T-helper 2 cell treated with Interferon-gamma antibody and Interleukin-4, amounts not matched to agents 100 ng/mL and 5 ng/mL, for 36 hours (primary cell): ENCODE measurements around the gene ZMYM3. TPM values are rescaled to one million over a fixed set of nuclear protein-coding genes. Genes with fewer than 3 reads are reported as not detected.

Experiments used
- intact Hi-C: fragments of 100-400 bp; cut with micrococcal nuclease; formaldehyde crosslinking; loops from one replicate; pipeline ENCODE4 v1.15.1; 2023
- total RNA-seq: library from RNA; stranded (reverse); gene quantifications from 2 replicates; pipeline ENCODE4 v1.2.3, GENCODE V29; 2022

ZMYM3 gene
- total RNA-seq, 1 donor from 2014 or later = 21.8 TPM

GRCh38 chrX:71253253-71254091, 468 bp downstream of the ZMYM3 start:
- intact Hi-C loops = loop anchor here (1.0 to 5.0 kb wide), 5 partner anchors 30 to 239 kb away; partner anchors contain the start of genes NONO and TAF1

DNA sequence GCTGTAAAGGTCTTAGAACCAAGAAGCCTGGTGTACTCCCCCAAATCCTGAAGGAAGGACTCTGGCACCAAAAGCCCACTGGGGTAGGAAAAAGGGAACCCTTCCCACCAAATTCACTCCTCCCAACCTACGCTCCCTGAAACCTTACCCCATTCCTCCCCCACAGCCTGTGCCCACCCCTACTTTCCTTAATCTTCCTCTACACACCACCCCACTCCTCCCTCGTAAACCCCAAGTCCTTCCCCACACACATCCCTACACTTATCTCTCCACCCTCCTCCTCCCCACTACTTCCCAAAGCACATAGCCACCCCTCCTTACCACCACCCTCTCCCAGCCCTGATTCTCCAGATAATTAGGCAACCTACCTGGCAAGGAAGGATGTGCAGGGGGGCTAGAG, 1.7 kb downstream of the ZMYM3 start:
- intact Hi-C loops = loop anchor here (5.0 kb wide), 2 partner anchors 55 to 240 kb away; no protein-coding TSS in a partner anchor

- intact Hi-C loops = loop anchor here (5.0 kb wide), 2 partner anchors 54 to 241 kb away; no protein-coding TSS in a partner anchor
These were observed 2.4 kb downstream of the ZMYM3 start for GRCh38 chrX:71251466-71251973.

DNA sequence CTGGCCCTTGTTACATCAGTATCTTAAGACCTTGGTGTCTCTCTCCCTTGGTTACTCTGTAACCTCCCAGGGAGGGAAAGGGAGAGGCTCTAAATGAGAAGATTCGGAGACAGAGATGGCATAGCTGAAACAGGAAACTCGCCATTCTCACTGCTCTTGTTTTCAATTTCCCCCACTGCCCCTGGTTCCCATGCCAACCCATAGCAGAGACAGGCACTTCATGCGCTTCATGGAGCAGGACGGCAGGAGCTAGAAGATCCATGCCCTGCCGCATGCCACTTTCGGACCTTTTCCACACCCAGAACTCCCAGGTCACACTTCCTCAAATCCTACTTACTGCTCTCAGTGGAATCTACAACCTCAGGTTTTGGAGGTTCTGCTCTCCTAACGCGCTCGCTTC, 3.1 kb downstream of the ZMYM3 start:
- intact Hi-C loops = loop anchor here (5.0 kb wide), 2 partner anchors 54 to 241 kb away; no protein-coding TSS in a partner anchor

DNA sequence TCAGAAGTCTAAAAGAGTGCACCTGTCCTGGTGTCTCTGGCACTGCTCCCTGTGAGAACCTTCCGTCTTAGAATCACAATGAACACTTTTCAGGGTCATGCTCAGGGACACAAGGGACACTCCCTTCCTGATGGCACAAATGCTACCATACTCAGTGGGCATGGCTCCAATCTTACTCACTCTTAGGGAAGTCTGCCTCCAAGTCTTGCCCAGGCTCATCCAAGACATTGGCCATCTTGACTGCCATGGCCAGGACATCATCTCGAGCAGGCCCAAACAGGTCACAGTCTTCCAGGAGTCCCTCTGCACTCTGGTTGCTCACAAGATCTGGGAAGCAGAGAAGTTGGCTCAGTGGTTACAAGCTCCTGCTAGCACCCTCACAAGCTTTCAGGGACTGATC, 8.8 kb downstream of the ZMYM3 start:
- intact Hi-C loops = no loop called here

- intact Hi-C loops = no loop called here
These were observed 9.4 kb downstream of the ZMYM3 start for GRCh38 chrX:71244359-71245128.

DNA sequence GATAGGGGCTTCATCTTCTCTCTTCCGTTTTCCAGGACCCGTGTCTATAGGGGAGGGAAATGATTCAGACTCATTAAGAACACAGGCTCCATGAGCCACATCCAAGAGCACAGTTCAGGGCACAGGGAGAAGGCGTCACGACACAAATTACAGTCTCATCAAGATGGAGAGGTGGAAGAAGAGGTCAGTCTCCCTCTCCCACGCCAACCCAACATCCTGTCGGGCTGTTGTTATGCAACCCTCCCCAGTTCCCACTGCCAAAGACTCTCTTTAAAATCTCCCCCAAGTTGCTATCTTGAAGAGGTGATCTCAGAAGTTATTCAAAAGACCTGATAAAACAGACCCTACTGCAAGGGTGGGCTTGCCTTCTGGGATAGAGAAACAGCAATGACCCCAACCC, 12.6 kb downstream of the ZMYM3 start:
- intact Hi-C loops = no loop called here

DNA sequence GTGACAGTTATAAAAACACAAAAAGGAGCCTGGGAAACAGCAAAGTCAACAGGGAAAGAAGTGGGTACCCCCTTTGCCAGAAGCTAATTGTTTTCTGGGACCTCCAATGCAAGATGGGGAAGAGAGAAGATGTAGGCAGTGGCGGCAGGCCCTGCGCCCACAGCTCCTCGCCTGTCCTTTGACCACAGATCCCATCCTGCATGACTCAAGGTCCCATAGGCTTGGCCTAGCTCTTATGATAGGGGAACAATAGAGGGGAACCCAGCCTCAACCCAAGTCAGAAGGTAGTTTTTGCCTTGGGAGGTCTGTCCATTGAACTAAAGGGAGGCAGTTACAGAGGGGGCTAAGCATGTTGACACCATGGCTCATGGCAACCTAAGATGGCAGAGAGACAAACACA, 14.2 kb downstream of the ZMYM3 start:
- intact Hi-C loops = no loop called here

DNA sequence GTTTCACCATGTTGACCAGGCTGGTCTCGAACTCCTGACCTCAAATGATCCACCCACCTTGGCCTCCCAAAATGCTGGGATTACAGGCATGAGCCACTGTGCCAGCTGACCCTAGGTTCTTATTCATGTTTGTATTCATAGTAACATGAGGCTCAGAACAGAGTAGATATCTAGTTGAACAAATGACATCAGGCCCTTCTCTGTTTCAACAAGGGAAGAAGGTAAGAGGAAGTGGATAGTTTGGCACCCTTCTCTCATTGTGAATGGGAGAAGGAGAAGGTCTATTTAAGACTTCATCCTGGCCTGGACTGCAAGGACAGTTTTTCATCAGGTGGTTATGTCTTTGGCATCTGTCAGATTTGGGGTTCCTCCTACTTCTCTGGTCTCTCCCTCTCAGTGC, 17.1 kb downstream of the ZMYM3 start:
- intact Hi-C loops = no loop called here

GRCh38 chrX:71235482-71235881, 18.5 kb downstream of the ZMYM3 start:
- intact Hi-C loops = no loop called here

- intact Hi-C loops = no loop called here
These were observed 25.8 kb downstream of the ZMYM3 start for GRCh38 chrX:71228063-71228642.

DNA sequence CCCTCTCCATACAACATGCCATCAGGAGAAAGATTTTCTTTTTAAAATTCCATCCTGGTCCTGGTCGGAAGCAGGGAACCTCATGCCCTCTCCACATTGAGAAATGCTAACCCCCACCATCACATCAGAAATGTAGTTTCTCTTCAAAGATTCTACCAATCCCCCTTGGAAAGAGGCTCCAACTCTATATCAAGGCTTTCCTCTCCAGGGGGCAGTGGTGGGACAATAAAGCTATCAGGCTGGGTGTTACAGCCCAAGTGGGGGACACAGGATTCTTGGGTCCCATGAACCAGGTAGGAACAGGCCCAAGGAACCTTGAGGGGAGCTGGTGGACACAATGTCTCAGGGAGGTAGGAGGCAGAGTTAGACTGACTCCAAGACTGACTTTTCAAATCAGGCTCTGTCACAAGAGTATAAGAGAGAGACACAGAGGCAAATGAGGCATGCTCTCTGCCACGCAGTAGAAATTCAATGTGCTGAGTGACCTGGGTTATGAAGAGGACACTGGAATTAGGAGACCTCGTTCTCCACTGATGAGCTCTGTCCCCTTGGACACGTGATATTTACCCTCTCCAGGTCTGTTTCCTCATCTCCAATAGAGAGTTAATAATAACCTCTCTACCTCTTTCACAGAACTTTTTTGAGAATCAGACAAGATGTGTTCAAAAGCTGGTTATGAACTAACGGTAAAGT, 26.4 kb downstream of the ZMYM3 start:
- intact Hi-C loops = no loop called here

- intact Hi-C loops = no loop called here
These were observed 28.3 kb downstream of the ZMYM3 start for GRCh38 chrX:71225676-71226075.

DNA sequence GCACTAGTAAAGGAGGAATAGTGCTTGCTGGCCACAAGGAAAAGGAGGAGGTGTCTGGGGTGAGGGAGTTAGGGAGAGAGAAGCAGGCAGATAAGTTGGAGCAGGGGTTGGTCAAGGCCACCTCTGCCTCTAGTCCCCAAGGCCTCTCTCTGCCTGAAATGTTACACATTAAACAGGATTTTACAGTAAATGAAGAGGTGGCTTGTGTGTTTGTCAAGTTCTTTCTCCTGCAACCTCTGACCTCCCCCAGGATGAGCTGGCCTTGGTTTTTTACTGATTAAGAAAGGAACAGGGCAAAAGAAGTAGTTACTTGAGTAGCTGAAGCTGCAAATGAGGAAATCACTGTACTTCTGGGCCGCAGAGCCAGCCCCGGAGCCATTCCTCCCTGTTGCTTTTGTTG, 28.9 kb downstream of the ZMYM3 start:
- intact Hi-C loops = no loop called here

GRCh38 chrX:71224098-71224708, 29.7 kb downstream of the ZMYM3 start:
- intact Hi-C loops = no loop called here

DNA sequence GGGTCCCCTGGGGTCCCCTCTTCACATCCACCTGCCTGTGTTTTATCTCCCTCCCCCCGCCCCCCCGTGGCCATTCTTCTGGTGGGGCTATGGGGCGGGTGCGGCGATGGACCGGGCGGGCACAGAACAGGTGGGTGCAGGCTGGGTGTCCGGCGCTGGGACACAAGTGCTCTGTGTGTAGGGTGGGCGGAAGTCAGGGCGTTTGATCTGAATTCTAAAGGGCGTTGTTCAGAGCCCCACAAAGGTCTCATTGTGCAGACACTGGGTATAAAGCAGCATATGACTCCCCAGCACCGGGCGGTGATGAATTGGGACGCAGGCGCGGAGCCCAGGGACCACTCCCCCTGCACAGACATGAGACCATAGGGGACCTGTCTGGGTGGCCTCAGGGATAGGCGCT, 31.0 kb downstream of the ZMYM3 start, which contains the start of gene GJB1:
TSS of gene GJB1 (plus strand) at position 296 of the 400 bp plus-strand sequence. CDS start 484 bp downstream, outside the sequence.
- intact Hi-C loops = no loop called here

GRCh38 chrX:71221145-71221544, 32.8 kb downstream of the ZMYM3 start:
- intact Hi-C loops = no loop called here

GRCh38 chrX:71217298-71217697, 36.6 kb downstream of the ZMYM3 start:
- intact Hi-C loops = no loop called here

- intact Hi-C loops = no loop called here
These were observed 37.5 kb downstream of the ZMYM3 start for GRCh38 chrX:71216485-71216884.

GRCh38 chrX:71215338-71215912, 38.5 kb downstream of the ZMYM3 start:
- intact Hi-C loops = no loop called here
